ENCODE results near the gene LGALS9. TPM values are rescaled to one million over a fixed set of nuclear protein-coding genes. Genes with fewer than 3 reads are reported as not detected.

Gene LGALS9
- polyA plus RNA-seq, 1 of the 3 experiments (the other 2 are of a cell fraction) = 0.21 TPM

DNA sequence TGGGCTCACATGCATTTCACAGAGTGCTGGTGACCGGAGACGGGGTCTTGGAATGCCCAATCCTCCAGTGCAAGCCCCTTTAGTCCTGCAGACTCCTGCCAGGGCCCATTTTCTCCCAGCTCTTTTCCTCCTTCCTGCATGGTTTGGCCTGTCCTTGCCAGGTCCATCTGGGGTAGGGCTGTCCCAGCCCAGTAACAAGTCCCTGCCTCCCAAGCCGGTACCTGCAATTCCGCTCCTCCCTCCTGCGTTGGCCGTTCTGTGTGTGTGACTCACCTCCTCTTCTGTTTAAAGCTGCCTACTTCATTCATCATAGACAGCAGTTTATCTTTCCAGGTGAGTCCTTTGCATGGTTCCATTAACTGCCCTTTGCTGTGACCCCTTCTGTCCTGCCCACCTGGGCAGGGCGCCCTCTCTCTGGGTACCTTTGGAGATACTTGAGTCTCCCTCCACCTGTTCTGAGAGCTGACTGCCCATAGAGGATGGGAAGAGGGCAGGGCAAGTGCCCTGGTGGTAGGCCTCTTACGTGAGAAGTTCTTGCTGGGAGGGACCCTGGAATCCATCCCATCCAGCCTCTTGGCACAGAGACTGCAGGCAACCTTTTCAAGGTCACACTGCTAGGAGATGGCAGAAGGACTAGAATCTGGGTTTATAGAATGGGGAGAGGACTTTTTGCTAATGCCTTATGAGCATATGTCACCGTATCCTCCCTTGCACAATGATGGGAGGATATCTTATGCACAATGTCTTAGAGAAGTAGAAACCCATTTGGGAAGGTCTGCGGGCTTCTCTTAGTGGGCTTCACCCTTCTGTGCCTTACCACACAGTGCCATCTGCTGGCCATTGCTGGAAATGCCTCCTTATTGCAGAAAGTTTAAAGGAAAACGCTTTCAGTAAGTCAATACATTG lies 29.7 kb upstream of the LGALS9 start:
- no peak overlapping the region for H2AFZ ChIP-seq (ENCODE audit: low read depth)
- no peak overlapping the region for H3K4me2 ChIP-seq
- TF ChIP-seq NRF1 (IDR thresholded peaks at IDR 0.05; ENCODE audit: low read depth, low read length) (no peak), EZH2phosphoT487 (IDR thresholded peaks at IDR 0.05; ENCODE audit: borderline replicate concordance, low read depth) (no peak), RFX5 (IDR thresholded peaks at IDR 0.05; ENCODE audit: low read length) (no peak), POLR2AphosphoS5 (IDR thresholded peaks at IDR 0.05; ENCODE audit: low read depth, low read length) (no peak), FOXJ3 (CRISPR knock-in tag; IDR thresholded peaks at IDR 0.05) (no peak), NFIC (IDR thresholded peaks at IDR 0.05; ENCODE audit: borderline replicate concordance) (no peak), RXRA (IDR thresholded peaks at IDR 0.05; ENCODE audit: borderline replicate concordance, low read depth) (no peak), CHD2 (IDR thresholded peaks at IDR 0.05; ENCODE audit: low read length, partially characterized antibody) (peak; percentile 18), JUND (IDR thresholded peaks at IDR 0.05) (no peak), TCF12 (IDR thresholded peaks at IDR 0.05) (no peak), SIN3A (IDR thresholded peaks at IDR 0.05; ENCODE audit: borderline replicate concordance, low read depth, low read length) (no peak), EP300 (IDR thresholded peaks at IDR 0.05; ENCODE audit: borderline replicate concordance in 1 of 2, low read depth in 1 of 2, low read length in 1 of 2) (no peak), MEF2A (IDR thresholded peaks at IDR 0.05; ENCODE audit: borderline replicate concordance, low read depth) (no peak), RAD21 (IDR thresholded peaks at IDR 0.05; ENCODE audit: low read length) (peak; percentile 97), SMC3 (IDR thresholded peaks at IDR 0.05; ENCODE audit: low read depth, low read length) (peak; percentile 85), YY1 (IDR thresholded peaks at IDR 0.05; ENCODE audit: low read depth) (no peak)
- TF ChIP-seq, protein P1, sequence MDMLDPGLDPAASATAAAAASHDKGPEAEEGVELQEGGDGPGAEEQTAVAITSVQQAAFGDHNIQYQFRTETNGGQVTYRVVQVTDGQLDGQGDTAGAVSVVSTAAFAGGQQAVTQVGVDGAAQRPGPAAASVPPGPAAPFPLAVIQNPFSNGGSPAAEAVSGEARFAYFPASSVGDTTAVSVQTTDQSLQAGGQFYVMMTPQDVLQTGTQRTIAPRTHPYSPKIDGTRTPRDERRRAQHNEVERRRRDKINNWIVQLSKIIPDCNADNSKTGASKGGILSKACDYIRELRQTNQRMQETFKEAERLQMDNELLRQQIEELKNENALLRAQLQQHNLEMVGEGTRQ (IDR thresholded peaks at IDR 0.05; ENCODE audit: borderline replicate concordance, low read depth, low read length) = no peak
- TF ChIP-seq, protein P2, sequence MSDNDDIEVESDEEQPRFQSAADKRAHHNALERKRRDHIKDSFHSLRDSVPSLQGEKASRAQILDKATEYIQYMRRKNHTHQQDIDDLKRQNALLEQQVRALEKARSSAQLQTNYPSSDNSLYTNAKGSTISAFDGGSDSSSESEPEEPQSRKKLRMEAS (IDR thresholded peaks at IDR 0.05; ENCODE audit: low read depth) = no peak
- TF ChIP-seq, protein P3, sequence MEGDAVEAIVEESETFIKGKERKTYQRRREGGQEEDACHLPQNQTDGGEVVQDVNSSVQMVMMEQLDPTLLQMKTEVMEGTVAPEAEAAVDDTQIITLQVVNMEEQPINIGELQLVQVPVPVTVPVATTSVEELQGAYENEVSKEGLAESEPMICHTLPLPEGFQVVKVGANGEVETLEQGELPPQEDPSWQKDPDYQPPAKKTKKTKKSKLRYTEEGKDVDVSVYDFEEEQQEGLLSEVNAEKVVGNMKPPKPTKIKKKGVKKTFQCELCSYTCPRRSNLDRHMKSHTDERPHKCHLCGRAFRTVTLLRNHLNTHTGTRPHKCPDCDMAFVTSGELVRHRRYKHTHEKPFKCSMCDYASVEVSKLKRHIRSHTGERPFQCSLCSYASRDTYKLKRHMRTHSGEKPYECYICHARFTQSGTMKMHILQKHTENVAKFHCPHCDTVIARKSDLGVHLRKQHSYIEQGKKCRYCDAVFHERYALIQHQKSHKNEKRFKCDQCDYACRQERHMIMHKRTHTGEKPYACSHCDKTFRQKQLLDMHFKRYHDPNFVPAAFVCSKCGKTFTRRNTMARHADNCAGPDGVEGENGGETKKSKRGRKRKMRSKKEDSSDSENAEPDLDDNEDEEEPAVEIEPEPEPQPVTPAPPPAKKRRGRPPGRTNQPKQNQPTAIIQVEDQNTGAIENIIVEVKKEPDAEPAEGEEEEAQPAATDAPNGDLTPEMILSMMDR (IDR thresholded peaks at IDR 0.05) = peak; percentile 96
- TF ChIP-seq, protein P4, sequence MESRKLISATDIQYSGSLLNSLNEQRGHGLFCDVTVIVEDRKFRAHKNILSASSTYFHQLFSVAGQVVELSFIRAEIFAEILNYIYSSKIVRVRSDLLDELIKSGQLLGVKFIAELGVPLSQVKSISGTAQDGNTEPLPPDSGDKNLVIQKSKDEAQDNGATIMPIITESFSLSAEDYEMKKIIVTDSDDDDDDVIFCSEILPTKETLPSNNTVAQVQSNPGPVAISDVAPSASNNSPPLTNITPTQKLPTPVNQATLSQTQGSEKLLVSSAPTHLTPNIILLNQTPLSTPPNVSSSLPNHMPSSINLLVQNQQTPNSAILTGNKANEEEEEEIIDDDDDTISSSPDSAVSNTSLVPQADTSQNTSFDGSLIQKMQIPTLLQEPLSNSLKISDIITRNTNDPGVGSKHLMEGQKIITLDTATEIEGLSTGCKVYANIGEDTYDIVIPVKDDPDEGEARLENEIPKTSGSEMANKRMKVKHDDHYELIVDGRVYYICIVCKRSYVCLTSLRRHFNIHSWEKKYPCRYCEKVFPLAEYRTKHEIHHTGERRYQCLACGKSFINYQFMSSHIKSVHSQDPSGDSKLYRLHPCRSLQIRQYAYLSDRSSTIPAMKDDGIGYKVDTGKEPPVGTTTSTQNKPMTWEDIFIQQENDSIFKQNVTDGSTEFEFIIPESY (IDR thresholded peaks at IDR 0.05; ENCODE audit: borderline replicate concordance, low read depth) = no peak
- TF ChIP-seq, protein P5, sequence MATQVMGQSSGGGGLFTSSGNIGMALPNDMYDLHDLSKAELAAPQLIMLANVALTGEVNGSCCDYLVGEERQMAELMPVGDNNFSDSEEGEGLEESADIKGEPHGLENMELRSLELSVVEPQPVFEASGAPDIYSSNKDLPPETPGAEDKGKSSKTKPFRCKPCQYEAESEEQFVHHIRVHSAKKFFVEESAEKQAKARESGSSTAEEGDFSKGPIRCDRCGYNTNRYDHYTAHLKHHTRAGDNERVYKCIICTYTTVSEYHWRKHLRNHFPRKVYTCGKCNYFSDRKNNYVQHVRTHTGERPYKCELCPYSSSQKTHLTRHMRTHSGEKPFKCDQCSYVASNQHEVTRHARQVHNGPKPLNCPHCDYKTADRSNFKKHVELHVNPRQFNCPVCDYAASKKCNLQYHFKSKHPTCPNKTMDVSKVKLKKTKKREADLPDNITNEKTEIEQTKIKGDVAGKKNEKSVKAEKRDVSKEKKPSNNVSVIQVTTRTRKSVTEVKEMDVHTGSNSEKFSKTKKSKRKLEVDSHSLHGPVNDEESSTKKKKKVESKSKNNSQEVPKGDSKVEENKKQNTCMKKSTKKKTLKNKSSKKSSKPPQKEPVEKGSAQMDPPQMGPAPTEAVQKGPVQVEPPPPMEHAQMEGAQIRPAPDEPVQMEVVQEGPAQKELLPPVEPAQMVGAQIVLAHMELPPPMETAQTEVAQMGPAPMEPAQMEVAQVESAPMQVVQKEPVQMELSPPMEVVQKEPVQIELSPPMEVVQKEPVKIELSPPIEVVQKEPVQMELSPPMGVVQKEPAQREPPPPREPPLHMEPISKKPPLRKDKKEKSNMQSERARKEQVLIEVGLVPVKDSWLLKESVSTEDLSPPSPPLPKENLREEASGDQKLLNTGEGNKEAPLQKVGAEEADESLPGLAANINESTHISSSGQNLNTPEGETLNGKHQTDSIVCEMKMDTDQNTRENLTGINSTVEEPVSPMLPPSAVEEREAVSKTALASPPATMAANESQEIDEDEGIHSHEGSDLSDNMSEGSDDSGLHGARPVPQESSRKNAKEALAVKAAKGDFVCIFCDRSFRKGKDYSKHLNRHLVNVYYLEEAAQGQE (IDR thresholded peaks at IDR 0.05; ENCODE audit: low read depth, low read length) = no peak
- no peaks in the 10 kb centered on the region for H3K9me3 ChIP-seq
- POLR2A ChIA-PET = interaction anchor here (1.1 kb wide), 1 partner anchor 146 kb away, joined by 3 read pairs; no protein-coding TSS in a partner anchor
- no peaks in the 10 kb centered on the region for H3K9me2 ChIP-seq
- 71% methylated on average over 10 of the region's 11 CpGs for WGBS (ENCODE audit: low lambda C conversion rate)
- H3K36me3 ChIP-seq (replicated peaks in 1 of 2; ENCODE audit: control insufficient read depth in 1 of 2, insufficient read depth in 2 of 2, low read length in 1 of 2) = peaks cover 1 to 23% of the 10 kb centered on the region in 2 experiments
- peak; percentile 77 for DNase-seq
- H3K27ac ChIP-seq (ENCODE audit: low read depth in 2 of 2, low read length in 1 of 2) = no peak overlapping the region
- H3F3A ChIP-seq (replicated peaks; ENCODE audit: insufficient read depth) = peaks cover 4% of the 10 kb centered on the region
- no peaks in the 10 kb centered on the region for H4K20me1 ChIP-seq (ENCODE audit: insufficient read depth)
- H3K27me3 ChIP-seq (ENCODE audit: insufficient read depth) = no peaks in the 10 kb centered on the region
- H3K9ac ChIP-seq = no peak overlapping the region
- H3K4me1 ChIP-seq (ENCODE audit: control insufficient read depth in 1 of 2, insufficient read depth in 2 of 2, low read depth in 1 of 2, low read length in 1 of 2) = peaks cover 0 to 16% of the 10 kb centered on the region in 2 experiments; a peak in 2 of 4 replicates
- no peak overlapping the region; a peak in 1 of 4 replicates for H3K4me3 ChIP-seq (ENCODE audit: low read depth in 2 of 2, low read length in 1 of 2)
- no peaks in the 10 kb centered on the region for H3K79me2 ChIP-seq (ENCODE audit: insufficient read depth)
- CTCF ChIA-PET = interaction anchor here (0.7 to 20.9 kb wide), 51 partner anchors 7 to 406 kb away, joined by 3 to 365 read pairs (median 6); partner anchors contain the start of genes KSR1 and WSB1
